Caco-2 (cell line): ENCODE data around the gene CDH13. TPM values are rescaled to one million over a fixed set of nuclear protein-coding genes. Genes with fewer than 3 reads are reported as not detected.

ENCODE experiments used
- BruUV-seq: library from RNA; stranded (reverse); fragments of 400-500 nt; replicated peaks from 2 replicates; lab custom pipeline; 2021; lab: Mats Ljungman, UMichigan
- CTCF ChIA-PET: fragments of 300-600 bp; sonication (Branson Sonifier 250); formaldehyde crosslinking; loops from one replicate; lab custom pipeline; 2022; ENCODE audit warnings: antibody characterized with exemption; lab: Charles Lee
- POLR2A ChIA-PET: fragments of 300-600 bp; sonication (Branson Sonifier 250); formaldehyde crosslinking; loops from one replicate; lab custom pipeline; 2022; ENCODE audit warnings: antibody characterized with exemption; lab: Charles Lee
- DNase-seq, 2 experiments: peaks; one replicate each; pipeline versions ENCODE4 v3.0.0 to v3.0.0-alpha.2; 2020 to 2022
- H3K27me3 ChIP-seq: replicated peaks from 2 replicates; pipeline ENCODE4 v1.6.0; 2011; ENCODE audit warnings: low read length; ENCODE audit not compliant: control insufficient read depth, insufficient read depth
- H3K36me3 ChIP-seq: 2 replicates; pipeline ENCODE4 v1.5.1; 2011; ENCODE audit warnings: low read length; ENCODE audit not compliant: control insufficient read depth, insufficient read depth
- H3K4me1 ChIP-seq: fragments of 250-450 bp; sonication (Bioruptor Pico); 2 replicates; pipeline ENCODE4 v1.5.1; 2020; ENCODE audit warnings: mild to moderate bottlenecking
- H3K4me3 ChIP-seq: 2 replicates; pipeline ENCODE4 v1.5.1; 2011; ENCODE audit warnings: low read depth, mild to moderate bottlenecking, control low read depth, low read length
- H3K9me3 ChIP-seq: fragments of 250-450 bp; sonication (Bioruptor Pico); 2 replicates; pipeline ENCODE4 v1.5.1; 2020; ENCODE audit warnings: mild to moderate bottlenecking, moderate library complexity
- H3K27ac Mint-ChIP-seq: one replicate; pipeline ENCODE4 v1.8.0; 2022; ENCODE audit warnings: mixed read lengths; ENCODE audit not compliant: unreplicated experiment
- H3K27me3 Mint-ChIP-seq: one replicate; pipeline ENCODE4 v1.8.0; 2022; ENCODE audit warnings: mixed read lengths; ENCODE audit not compliant: insufficient read depth, unreplicated experiment
- H3K36me3 Mint-ChIP-seq: one replicate; pipeline ENCODE4 v1.8.0; 2022; ENCODE audit warnings: mild to moderate bottlenecking, mixed read lengths; ENCODE audit not compliant: insufficient read depth, unreplicated experiment
- H3K4me1 Mint-ChIP-seq: one replicate; pipeline ENCODE4 v1.8.0; 2022; ENCODE audit warnings: low read depth, mixed read lengths; ENCODE audit not compliant: unreplicated experiment
- H3K4me3 Mint-ChIP-seq: one replicate; pipeline ENCODE4 v1.8.0; 2022; ENCODE audit warnings: mild to moderate bottlenecking, moderate library complexity, mixed read lengths; ENCODE audit not compliant: unreplicated experiment
- H3K9me3 Mint-ChIP-seq: one replicate; pipeline ENCODE4 v1.8.0; 2022; ENCODE audit warnings: mixed read lengths; ENCODE audit not compliant: unreplicated experiment
- CTCF ChIP-seq, 2 experiments: fragments of 200-600 bp in 1 of 2; IDR thresholded peaks; 1 replicate in 1 of 2; 2 replicates in 1 of 2; pipeline versions ENCODE4 v1.5.1 to v1.8.0; 2011 to 2022; ENCODE audit warnings: antibody characterized with exemption in 1 of 2, control low read depth in 1 of 2, inconsistent platforms in 1 of 2, low read depth in 1 of 2, low read length in 1 of 2, mild to moderate bottlenecking in 1 of 2, moderate library complexity in 1 of 2; ENCODE audit not compliant: insufficient read depth in 1 of 2, severe bottlenecking in 1 of 2, unreplicated experiment in 1 of 2
- intact Hi-C: fragments of 100-400 bp; cut with micrococcal nuclease; formaldehyde crosslinking; loops from one replicate; pipeline ENCODE4 v1.10.0; 2022; ENCODE audit not compliant: unreplicated experiment
- total RNA-seq: library from RNA; stranded (reverse); gene quantifications from 2 replicates; pipeline ENCODE4 v1.2.3, GENCODE V29; 2022

The CDH13 gene
- total RNA-seq, 1 experiment from 2014 or later: 2.2 TPM

GRCh38 chr16:82586130-82586529, 40.6 kb upstream of the CDH13 start:
- no peak for TF ChIP-seq CTCF (IDR thresholded peaks at IDR 0.05; ENCODE audit: insufficient read depth in 1 of 2, low read depth in 1 of 2, low read length in 1 of 2, severe bottlenecking in 1 of 2, unreplicated experiment in 1 of 2)
- Histone ChIP-seq H3K36me3 (no peaks in the 10 kb centered on the region), H3K4me1 (peaks cover 8% of the 10 kb centered on the region), H3K9me3 (no peaks in the 10 kb centered on the region; the same call in 1 of the 2 replicates), H3K4me3 (no peak overlapping the region), H3K27me3 (no peaks in the 10 kb centered on the region)
- ChIA-PET POLR2A (no interaction called here), CTCF (no interaction called here)
- no peak overlapping the region for H3K4me3 Mint-ChIP-seq
- H3K4me1 Mint-ChIP-seq: no peaks in the 10 kb centered on the region
- peaks cover 5% of the 10 kb centered on the region for H3K27me3 Mint-ChIP-seq
- no peak for DNase-seq
- peaks cover 8% of the 10 kb centered on the region for H3K9me3 Mint-ChIP-seq
- no peaks in the 10 kb centered on the region for H3K36me3 Mint-ChIP-seq
- no peak overlapping the region for H3K27ac Mint-ChIP-seq
- BruUV-seq: no TSS peak
- intact Hi-C loops: no loop called here

- H3K27me3 Mint-ChIP-seq: peaks cover 5% of the 10 kb centered on the region
- peaks cover 8% of the 10 kb centered on the region for H3K4me1 ChIP-seq
- H3K4me3 Mint-ChIP-seq: no peak overlapping the region
- intact Hi-C loops: no loop called here
- POLR2A ChIA-PET: no interaction called here
- peaks cover 9% of the 10 kb centered on the region for H3K9me3 Mint-ChIP-seq
- no peak overlapping the region for H3K27ac Mint-ChIP-seq
- H3K36me3 Mint-ChIP-seq: no peaks in the 10 kb centered on the region
- no peaks in the 10 kb centered on the region for H3K4me1 Mint-ChIP-seq
- no peak overlapping the region for H3K4me3 ChIP-seq
- CTCF ChIA-PET: interaction anchor here (0.7 kb wide), 1 partner anchor 8 kb away, joined by 3 read pairs; no protein-coding TSS in a partner anchor
- no peak for TF ChIP-seq CTCF (IDR thresholded peaks at IDR 0.05; ENCODE audit: insufficient read depth in 1 of 2, low read depth in 1 of 2, low read length in 1 of 2, severe bottlenecking in 1 of 2, unreplicated experiment in 1 of 2)
- no peaks in the 10 kb centered on the region for H3K36me3 ChIP-seq
- DNase-seq: no peak
- H3K9me3 ChIP-seq: no peaks in the 10 kb centered on the region; the same call in 1 of the 2 replicates
- H3K27me3 ChIP-seq: no peaks in the 10 kb centered on the region
- BruUV-seq: no TSS peak
Measured at GRCh38 chr16:82587289-82587688, 39.5 kb upstream of the CDH13 start.

GRCh38 chr16:82589407-82589806, 37.4 kb upstream of the CDH13 start:
- H3K36me3 ChIP-seq: no peaks in the 10 kb centered on the region
- no peaks in the 10 kb centered on the region; the same call in 1 of the 2 replicates for H3K9me3 ChIP-seq
- H3K4me3 ChIP-seq: no peak overlapping the region
- Mint-ChIP-seq H3K36me3 (no peaks in the 10 kb centered on the region), H3K27ac (no peak overlapping the region), H3K9me3 (peaks cover 9% of the 10 kb centered on the region), H3K4me3 (no peak overlapping the region), H3K27me3 (peaks cover 7% of the 10 kb centered on the region), H3K4me1 (no peaks in the 10 kb centered on the region)
- intact Hi-C loops: no loop called here
- TF ChIP-seq CTCF (IDR thresholded peaks at IDR 0.05; ENCODE audit: insufficient read depth in 1 of 2, low read depth in 1 of 2, low read length in 1 of 2, severe bottlenecking in 1 of 2, unreplicated experiment in 1 of 2): no peak
- ChIA-PET CTCF (no interaction called here), POLR2A (no interaction called here)
- no TSS peak for BruUV-seq
- DNase-seq: no peak
- H3K27me3 ChIP-seq: no peaks in the 10 kb centered on the region
- peaks cover 8% of the 10 kb centered on the region for H3K4me1 ChIP-seq
